ENCODE results near the gene IPO13. TPM values are rescaled to one million over a fixed set of nuclear protein-coding genes. Genes with fewer than 3 reads are reported as not detected.

IPO13 gene
- 7.8 TPM for total RNA-seq

GRCh38 chr1:43946236-43947060, at the start of gene IPO13:
IPO13 (plus strand) TSS chr1:43946950; CDS start chr1:43947601, 651 bp downstream.
- DNase-seq = peak; percentile 94

- DNase-seq = no peak
Observed at GRCh38 chr1:43898981-43899380, 47.8 kb upstream of the IPO13 start.

GRCh38 chr1:43900386-43900785, 46.4 kb upstream of the IPO13 start:
- no peak for DNase-seq

GRCh38 chr1:43901196-43901961, 45.4 kb upstream of the IPO13 start:
- DNase-seq = no peak

- DNase-seq = no peak
Observed at GRCh38 chr1:43902058-43902831, 44.5 kb upstream of the IPO13 start.

- DNase-seq = no peak
Observed at GRCh38 chr1:43904660-43905551, 41.8 kb upstream of the IPO13 start.

GRCh38 chr1:43908226-43908625, 38.5 kb upstream of the IPO13 start:
- no peak for DNase-seq

- DNase-seq = no peak
Observed at GRCh38 chr1:43908858-43909257, 37.9 kb upstream of the IPO13 start.

- DNase-seq = no peak
Observed at GRCh38 chr1:43910343-43910742, 36.4 kb upstream of the IPO13 start.

GRCh38 chr1:43912607-43913006, 34.1 kb upstream of the IPO13 start:
- DNase-seq = no peak

- DNase-seq = no peak
Observed at GRCh38 chr1:43913051-43913501, 33.7 kb upstream of the IPO13 start.

GRCh38 chr1:43913666-43914360, 32.9 kb upstream of the IPO13 start:
- no peak for DNase-seq

- no peak for DNase-seq
Observed at GRCh38 chr1:43914576-43915525, 31.9 kb upstream of the IPO13 start.

GRCh38 chr1:43919906-43920305, 26.8 kb upstream of the IPO13 start:
- DNase-seq = no peak

- DNase-seq = no peak
Observed at GRCh38 chr1:43921022-43921421, 25.7 kb upstream of the IPO13 start.

- no peak for DNase-seq
Observed at GRCh38 chr1:43924516-43924915, 22.2 kb upstream of the IPO13 start.

- no peak for DNase-seq
Observed at GRCh38 chr1:43925846-43926245, 20.9 kb upstream of the IPO13 start.

GRCh38 chr1:43930168-43930948, 16.4 kb upstream of the IPO13 start:
- DNase-seq = no peak

- no peak for DNase-seq
Observed at GRCh38 chr1:43930949-43931275, 15.8 kb upstream of the IPO13 start.

Measured in skin of body (tissue), 2 donors.